ENCODE data around the gene CALML4. TPM values are rescaled to one million over a fixed set of nuclear protein-coding genes. Genes with fewer than 3 reads are reported as not detected.

The CALML4 gene
- total RNA-seq, 1 experiment from 2014 or later, result 6.5 TPM

- DNase-seq (ENCODE audit: low read depth, low spot score), result no peak
- in situ Hi-C loops (cut with HindIII; ENCODE audit: low pct_unique_long_range_greater_than_20kb, low sequenced_read_pairs), result no loop called here
These were observed 3.8 kb downstream of the CALML4 start for GRCh38 chr15:68201153-68201878.

- no peak for DNase-seq (ENCODE audit: low read depth, low spot score)
- in situ Hi-C loops (cut with HindIII; ENCODE audit: low pct_unique_long_range_greater_than_20kb, low sequenced_read_pairs), result no loop called here
These were observed 4.9 kb downstream of the CALML4 start for GRCh38 chr15:68200016-68200861.

- in situ Hi-C loops (cut with HindIII; ENCODE audit: low pct_unique_long_range_greater_than_20kb, low sequenced_read_pairs), result no loop called here
- no peak for DNase-seq (ENCODE audit: low read depth, low spot score)
These were observed 5.8 kb downstream of the CALML4 start for GRCh38 chr15:68199340-68199739.

DNA sequence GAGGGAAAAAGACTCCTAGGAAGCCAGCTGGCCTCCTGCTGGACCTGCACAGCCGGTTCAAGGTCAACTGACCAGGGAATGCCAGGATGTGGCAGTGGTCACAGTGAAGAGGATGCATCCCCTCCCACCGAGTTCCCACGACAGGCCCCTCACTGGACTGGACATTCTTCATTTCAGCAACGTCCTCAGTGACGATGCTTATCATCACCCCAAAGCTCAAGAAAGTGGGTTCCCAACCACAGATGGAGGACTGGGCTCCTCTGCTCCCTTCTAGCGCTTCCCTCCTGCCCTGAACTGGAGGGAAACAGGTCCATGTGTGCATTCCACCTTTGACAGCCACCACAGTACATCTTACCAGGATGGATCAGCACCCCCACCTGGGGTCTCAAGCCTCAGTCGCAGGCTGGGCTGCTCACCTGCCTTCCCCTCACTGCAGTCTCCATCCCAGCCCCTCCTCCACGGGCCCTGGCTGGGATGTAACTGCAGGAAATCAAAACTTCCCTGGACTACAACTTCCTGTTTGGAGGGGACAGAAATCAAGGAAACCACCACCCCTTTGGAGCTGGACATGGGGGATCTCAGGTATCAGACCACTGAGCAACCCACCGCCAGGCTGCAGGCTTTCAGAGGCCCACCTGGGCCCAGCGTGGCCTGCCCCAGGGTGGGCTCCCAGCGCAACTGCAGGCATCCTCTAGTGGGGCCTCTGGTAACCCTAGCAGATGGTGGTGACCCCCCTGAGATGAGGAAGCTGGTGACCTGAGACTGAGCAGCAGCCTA lies 7.3 kb downstream of the CALML4 start:
- DNase-seq (ENCODE audit: low read depth, low spot score), result no peak
- in situ Hi-C loops (cut with HindIII; ENCODE audit: low pct_unique_long_range_greater_than_20kb, low sequenced_read_pairs), result no loop called here

- in situ Hi-C loops (cut with HindIII; ENCODE audit: low pct_unique_long_range_greater_than_20kb, low sequenced_read_pairs), result no loop called here
- no peak for DNase-seq (ENCODE audit: low read depth, low spot score)
These were observed 8.0 kb downstream of the CALML4 start for GRCh38 chr15:68197170-68197492.

DNA sequence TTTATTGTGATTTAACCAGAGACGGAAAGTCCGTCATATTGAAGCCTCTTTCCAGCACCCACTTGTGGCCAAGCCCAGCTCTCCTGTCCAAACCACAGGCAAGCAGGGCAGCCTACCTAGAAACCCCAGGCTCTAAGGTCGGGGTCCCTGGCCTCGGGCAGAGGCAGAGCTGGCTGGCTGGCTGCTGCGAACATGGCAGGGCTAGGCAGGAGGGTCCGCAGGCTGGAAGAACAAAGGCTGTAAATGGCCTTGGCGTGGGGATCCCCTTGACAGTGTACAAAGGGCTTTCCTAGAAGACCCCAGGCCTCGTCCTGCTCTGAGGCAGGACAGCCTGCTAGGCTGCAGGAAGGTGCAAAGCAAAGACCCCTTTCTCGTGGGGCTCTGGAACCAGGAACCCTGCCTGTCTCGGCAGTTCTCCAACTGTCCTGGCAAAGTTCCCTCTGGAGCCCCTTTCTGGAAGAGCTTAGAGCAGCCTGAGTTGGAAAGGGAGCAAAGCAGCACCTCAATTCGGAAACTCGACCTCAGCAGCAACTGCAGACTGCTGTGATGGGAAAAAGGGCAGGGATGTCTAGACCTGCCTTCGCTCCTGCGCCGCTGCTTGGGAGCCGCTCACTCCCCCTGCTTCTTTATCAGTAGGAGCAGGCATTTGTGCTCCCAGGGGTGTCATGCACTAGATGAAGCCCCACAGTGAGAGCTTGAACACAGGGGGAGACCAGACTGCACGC lies 8.5 kb downstream of the CALML4 start:
- no peak for DNase-seq (ENCODE audit: low read depth, low spot score)
- in situ Hi-C loops (cut with HindIII; ENCODE audit: low pct_unique_long_range_greater_than_20kb, low sequenced_read_pairs), result no loop called here

DNA sequence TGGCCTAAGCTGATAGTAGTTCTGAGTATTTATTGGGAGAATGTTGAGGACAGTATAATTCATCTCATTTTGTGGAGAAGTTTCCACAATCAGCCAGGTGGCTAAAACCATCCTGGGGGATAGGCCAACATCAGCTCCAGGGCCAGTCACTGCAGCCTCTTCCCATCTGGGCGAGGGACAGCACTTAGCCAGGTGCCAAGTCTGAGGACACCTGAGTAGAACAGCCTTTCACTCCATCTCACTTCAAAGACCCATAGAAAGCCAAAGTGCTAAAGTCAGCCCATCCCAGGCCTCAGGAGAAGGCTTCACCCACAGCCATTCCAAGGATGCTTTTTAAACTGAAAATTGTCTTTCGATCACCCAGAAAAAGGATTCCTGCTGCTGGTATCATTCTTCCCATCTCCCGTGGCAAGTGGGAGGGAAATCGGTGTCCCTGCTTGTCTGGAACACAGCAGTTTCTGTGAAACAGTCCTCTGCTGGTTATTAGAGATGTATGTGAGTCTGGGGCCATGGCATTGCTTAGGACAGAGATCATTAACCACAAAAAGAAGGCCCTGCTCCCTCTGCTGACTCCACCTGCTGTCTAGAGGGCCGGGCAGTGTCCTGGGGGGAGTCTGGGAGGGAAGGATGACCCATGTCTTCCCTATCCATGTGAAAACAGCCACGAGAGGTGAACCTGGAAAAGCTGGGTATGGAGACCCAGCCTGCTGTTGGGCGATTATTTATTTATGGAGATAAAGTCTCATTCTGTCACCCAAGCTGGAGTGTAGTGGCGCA lies 9.6 kb downstream of the CALML4 start:
- in situ Hi-C loops (cut with HindIII; ENCODE audit: low pct_unique_long_range_greater_than_20kb, low sequenced_read_pairs), result no loop called here
- no peak for DNase-seq (ENCODE audit: low read depth, low spot score)

DNA sequence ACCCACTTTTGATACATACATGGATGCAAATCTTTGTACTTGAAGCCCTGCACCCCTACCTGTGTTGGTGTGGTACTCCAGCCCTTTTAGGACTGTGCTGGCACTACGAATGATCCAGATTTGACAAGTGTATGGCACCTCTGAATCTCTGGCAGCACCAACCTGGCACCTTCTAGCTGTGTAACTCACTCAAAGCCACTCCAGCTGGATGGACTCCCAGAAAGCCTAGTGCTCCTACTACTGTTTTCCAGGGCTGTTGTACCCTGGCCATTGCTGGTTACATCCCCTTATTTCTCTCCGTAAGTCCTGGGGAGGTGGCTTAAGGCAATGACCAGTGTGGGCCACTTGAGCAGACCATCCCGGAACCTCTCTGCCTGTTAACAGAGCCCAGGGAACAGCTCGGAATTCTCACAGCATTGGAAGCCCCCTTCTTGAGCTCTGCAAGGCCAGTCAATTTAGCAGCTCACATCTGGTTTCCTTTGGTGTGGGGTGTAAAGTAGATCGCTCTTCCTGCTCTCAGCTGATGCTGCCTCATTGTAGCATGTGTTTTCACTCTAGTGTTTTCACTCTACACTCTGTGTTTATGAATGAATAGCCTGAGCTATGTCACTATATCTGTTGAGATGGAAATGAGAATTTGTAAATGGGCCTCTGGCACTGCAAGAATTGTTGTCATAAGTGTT lies 12.2 kb downstream of the CALML4 start:
- no peak for DNase-seq (ENCODE audit: low read depth, low spot score)
- in situ Hi-C loops (cut with HindIII; ENCODE audit: low pct_unique_long_range_greater_than_20kb, low sequenced_read_pairs), result no loop called here

DNA sequence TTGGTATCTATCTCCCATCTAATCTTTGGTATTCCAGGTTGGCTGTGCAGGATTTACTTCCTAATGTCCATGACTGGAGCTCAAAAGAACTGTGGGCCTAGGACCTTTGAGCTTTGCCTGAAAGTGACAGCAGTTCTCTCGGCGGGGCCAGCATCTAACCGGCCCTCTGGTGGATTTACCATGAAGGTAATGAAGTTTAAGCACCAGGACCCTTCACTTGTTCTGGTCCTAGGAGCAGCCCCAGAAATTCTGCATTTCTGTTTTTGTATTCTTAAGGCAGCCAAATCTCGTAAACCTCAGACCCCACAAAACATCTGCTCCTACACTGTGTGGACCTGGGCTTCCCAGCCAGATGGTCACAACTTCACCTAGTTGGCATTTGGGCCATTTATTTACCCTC lies 13.0 kb downstream of the CALML4 start:
- DNase-seq (ENCODE audit: low read depth, low spot score), result no peak
- in situ Hi-C loops (cut with HindIII; ENCODE audit: low pct_unique_long_range_greater_than_20kb, low sequenced_read_pairs), result no loop called here

- no peak for DNase-seq (ENCODE audit: low read depth, low spot score)
- in situ Hi-C loops (cut with HindIII; ENCODE audit: low pct_unique_long_range_greater_than_20kb, low sequenced_read_pairs), result no loop called here
These were observed 13.6 kb downstream of the CALML4 start for GRCh38 chr15:68191555-68191954.

GRCh38 chr15:68190048-68190447 lies 15.1 kb downstream of the CALML4 start:
- in situ Hi-C loops (cut with HindIII; ENCODE audit: low pct_unique_long_range_greater_than_20kb, low sequenced_read_pairs), result no loop called here
- no peak for DNase-seq (ENCODE audit: low read depth, low spot score)

GRCh38 chr15:68188647-68189046 lies 16.5 kb downstream of the CALML4 start:
- no peak for DNase-seq (ENCODE audit: low read depth, low spot score)
- in situ Hi-C loops (cut with HindIII; ENCODE audit: low pct_unique_long_range_greater_than_20kb, low sequenced_read_pairs), result no loop called here

DNA sequence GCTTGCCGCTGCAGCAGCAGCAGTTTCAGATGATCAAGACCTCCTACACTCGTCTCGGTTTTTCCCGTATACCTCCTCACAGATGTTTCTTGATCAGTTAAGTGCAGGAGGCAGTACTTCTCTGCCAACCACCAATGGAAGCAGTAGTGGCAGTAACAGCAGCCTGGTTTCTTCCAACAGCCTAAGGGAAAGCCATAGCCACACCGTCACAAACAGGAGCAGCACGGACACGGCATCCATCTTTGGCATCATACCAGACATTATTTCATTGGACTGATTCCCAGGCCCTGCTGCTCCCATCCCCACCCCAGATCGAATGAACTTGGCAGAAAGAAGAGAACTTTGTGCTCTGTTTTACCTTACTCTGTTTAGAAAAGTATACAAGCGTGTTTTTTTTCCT lies 17.6 kb downstream of the CALML4 start:
- in situ Hi-C loops (cut with HindIII; ENCODE audit: low pct_unique_long_range_greater_than_20kb, low sequenced_read_pairs), result no loop called here
- DNase-seq (ENCODE audit: low read depth, low spot score), result no peak

DNA sequence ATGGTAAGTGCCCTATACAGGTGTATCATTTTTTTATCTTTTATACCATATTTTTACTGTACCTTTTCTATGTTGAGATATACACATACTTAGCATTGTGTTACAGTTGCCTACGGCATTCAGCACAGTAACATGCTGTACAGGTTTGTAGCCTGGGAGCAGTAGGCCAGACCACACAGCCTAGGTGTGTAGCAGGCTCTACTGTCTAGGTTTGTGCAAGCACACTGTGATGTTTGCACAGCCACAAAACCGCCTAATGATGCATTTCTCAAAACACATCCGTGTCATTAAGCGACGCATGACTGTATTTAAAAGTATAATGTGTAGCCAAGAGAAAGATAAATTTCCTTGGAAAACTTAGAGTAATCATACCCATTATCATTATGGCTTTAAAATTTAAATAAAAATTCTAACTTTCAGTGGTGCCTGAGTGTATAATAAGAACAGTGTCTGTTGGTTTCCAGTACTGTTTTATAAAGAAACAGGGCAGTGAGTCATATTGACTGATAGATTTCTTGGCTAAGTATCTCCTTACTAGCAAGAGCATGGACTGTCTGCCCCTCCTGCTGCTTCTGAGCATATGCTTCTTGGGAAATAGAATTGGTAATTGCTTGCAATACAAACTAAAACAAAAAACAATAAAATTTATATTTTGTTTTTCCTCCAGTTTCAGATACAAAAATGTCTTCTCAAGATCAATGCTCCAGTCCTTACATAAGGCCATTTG lies 18.3 kb downstream of the CALML4 start:
- in situ Hi-C loops (cut with HindIII; ENCODE audit: low pct_unique_long_range_greater_than_20kb, low sequenced_read_pairs), result no loop called here
- DNase-seq (ENCODE audit: low read depth, low spot score), result no peak

DNA sequence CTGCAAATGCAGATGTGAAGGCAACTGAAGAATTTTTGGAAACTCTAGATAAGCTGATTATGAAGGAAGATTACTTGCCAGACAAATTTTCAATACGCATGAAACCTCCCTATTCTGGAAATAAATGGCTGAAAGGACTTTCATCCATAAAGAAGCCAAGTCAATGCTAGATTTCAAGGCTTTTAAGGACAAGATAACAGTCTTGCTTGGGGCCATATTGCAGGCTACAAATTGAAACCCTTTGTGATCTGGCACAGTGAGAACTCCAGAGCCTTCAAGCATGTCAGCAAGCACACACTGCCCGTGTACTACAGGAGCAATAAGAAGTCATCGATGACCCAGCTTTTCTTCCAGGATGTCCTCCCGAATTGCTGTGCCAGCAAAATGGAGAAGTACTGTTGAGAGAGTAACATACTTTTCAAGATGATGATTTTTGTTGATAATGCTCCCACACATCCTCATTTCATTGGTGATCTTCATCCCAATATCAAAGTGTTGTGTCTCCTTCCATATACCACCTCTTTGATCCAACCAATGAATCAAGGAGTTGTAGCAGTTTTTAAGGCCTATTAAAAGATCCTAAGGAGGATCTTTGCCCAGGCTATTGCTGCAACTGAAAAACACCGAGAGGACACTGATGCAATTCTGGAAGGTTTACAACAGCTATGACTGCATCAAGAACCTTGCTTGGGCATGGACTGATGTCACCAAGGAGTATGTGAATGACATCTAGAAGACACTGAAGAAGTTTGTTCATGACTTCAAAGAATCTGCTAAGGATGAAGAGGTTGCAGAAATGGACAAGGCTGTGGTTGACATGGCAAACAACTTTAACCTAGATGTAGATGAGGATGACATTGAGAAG lies 20.3 kb downstream of the CALML4 start:
- DNase-seq (ENCODE audit: low read depth, low spot score), result no peak
- in situ Hi-C loops (cut with HindIII; ENCODE audit: low pct_unique_long_range_greater_than_20kb, low sequenced_read_pairs), result no loop called here
